Panc1 (cell line): ENCODE data around the gene PPP2R2B. TPM values are rescaled to one million over a fixed set of nuclear protein-coding genes. Genes with fewer than 3 reads are reported as not detected.

Source experiments
- ATAC-seq: fragments of 200-7000 bp; cut with Tn5 transposase; 2 replicates; pipeline ENCODE4 v1.9.1; 2020; ENCODE audit warnings: mild to moderate bottlenecking, moderate library complexity
- BruUV-seq: library from RNA; stranded (reverse); fragments of 400-500 nt; replicated peaks from 2 replicates; lab custom pipeline; 2021; lab: Mats Ljungman, UMichigan
- CTCF ChIA-PET: fragments of 300-600 bp; sonication (Branson Sonifier 250); formaldehyde crosslinking; loops from one replicate; lab custom pipeline; 2022; ENCODE audit warnings: antibody characterized with exemption; lab: Charles Lee
- POLR2A ChIA-PET: fragments of 300-600 bp; sonication (Branson Sonifier 250); formaldehyde crosslinking; loops from one replicate; lab custom pipeline; 2022; ENCODE audit warnings: antibody characterized with exemption; lab: Charles Lee
- DNase-seq: peaks from one replicate; pipeline ENCODE4 v3.0.0-alpha.2; 2010; ENCODE audit warnings: low read depth, low spot score
- H3K27ac ChIP-seq: 2 replicates; pipeline ENCODE4 v1.5.1; 2011; ENCODE audit warnings: mild to moderate bottlenecking, low read length, inconsistent platforms
- H3K27me3 ChIP-seq: fragments of 200-500 bp; sonication (Bioruptor generic); 2 replicates; pipeline ENCODE4 v1.6.0; 2014; ENCODE audit warnings: low read length, inconsistent platforms; ENCODE audit not compliant: control insufficient read depth, insufficient read depth
- H3K36me3 ChIP-seq: fragments of 200-500 bp; sonication (Bioruptor generic); 2 replicates; pipeline ENCODE4 v1.5.1; 2014; ENCODE audit warnings: inconsistent platforms, mild to moderate bottlenecking, low read length, moderate library complexity; ENCODE audit not compliant: control insufficient read depth, insufficient read depth
- H3K4me1 ChIP-seq: 2 replicates; pipeline ENCODE4 v1.5.1; 2011; ENCODE audit warnings: inconsistent platforms, mild to moderate bottlenecking, low read length, moderate library complexity; ENCODE audit not compliant: control insufficient read depth, insufficient read depth
- H3K4me3 ChIP-seq, 2 experiments: 2 replicates each; pipeline ENCODE4 v1.5.1; 2011 to 2012; ENCODE audit warnings: low read depth in 2 of 2, low read length in 2 of 2, mild to moderate bottlenecking in 2 of 2, inconsistent platforms in 1 of 2, moderate library complexity in 1 of 2
- H3K9me3 ChIP-seq: fragments of 200-500 bp; sonication (Bioruptor generic); 2 replicates; pipeline ENCODE4 v1.5.1; 2014; ENCODE audit warnings: low read depth, mild to moderate bottlenecking, inconsistent platforms, low read length, moderate library complexity; ENCODE audit not compliant: control insufficient read depth, insufficient read depth
- CTCF ChIP-seq: fragments of 450-650 bp; IDR thresholded peaks from 2 replicates; pipeline ENCODE4 v1.5.1; 2017; ENCODE audit warnings: mild to moderate bottlenecking
- POLR2AphosphoS5 ChIP-seq: IDR thresholded peaks from 2 replicates; pipeline ENCODE4 v1.6.1; 2012; ENCODE audit warnings: mild to moderate bottlenecking, low read depth, low read length, moderate library complexity
- SIN3A ChIP-seq: IDR thresholded peaks from 2 replicates; pipeline ENCODE4 v1.6.1; 2012; ENCODE audit warnings: low read depth, mild to moderate bottlenecking, low read length, moderate library complexity, borderline replicate concordance; ENCODE audit not compliant: insufficient read depth
- TCF7L2 ChIP-seq: IDR thresholded peaks from 2 replicates; pipeline ENCODE4 v1.6.1; 2011; ENCODE audit warnings: mild to moderate bottlenecking, low read depth, low read length, inconsistent platforms
- in situ Hi-C: cut with HindIII; loops from 2 replicates; pipeline ENCODE4 v1.10.0; 2016; ENCODE audit warnings: low sequenced_read_pairs, low pct_unique_long_range_greater_than_20kb
- intact Hi-C: fragments of 100-400 bp; cut with micrococcal nuclease; formaldehyde crosslinking; loops from one replicate; pipeline ENCODE4 v1.10.0; 2022; ENCODE audit not compliant: unreplicated experiment
- total RNA-seq: library from RNA; stranded (reverse); gene quantifications from one replicate; pipeline ENCODE4 v1.2.1, GENCODE V29; 2021; ENCODE audit not compliant: unreplicated experiment
- TF ChIP-seq, protein P1 (sequence below), 2 experiments: IDR thresholded peaks; 2 replicates each; pipeline ENCODE4 v1.6.1; 2011 to 2012; ENCODE audit warnings: low read depth in 2 of 2, control low read depth in 1 of 2, low read length in 1 of 2, mild to moderate bottlenecking in 1 of 2, moderate library complexity in 1 of 2; ENCODE audit not compliant: insufficient read depth in 1 of 2

Gene PPP2R2B
- total RNA-seq, 1 experiment from 2014 or later, result 8.8 TPM

DNA sequence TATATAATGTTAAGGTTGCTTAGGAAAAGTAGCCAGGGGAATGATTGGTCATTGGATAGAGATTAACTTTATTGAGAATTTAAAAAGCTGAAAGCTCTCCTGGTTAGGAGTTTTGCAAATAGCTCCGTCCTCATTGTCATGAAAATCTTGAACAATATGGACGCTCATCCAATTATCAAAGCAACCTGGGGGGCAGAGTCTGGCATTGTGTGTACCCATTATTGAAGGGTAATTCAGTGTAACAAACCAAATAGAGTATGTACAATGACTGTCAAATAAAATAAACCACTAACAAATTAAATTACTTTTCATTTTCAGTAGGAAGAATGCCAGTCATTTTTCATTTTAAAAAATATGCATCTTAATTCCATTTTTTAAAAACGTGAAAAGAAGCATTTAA lies 218.6 kb downstream of the PPP2R2B start:
- no peak overlapping the region for H3K27ac ChIP-seq
- no peak overlapping the region for H3K4me3 ChIP-seq
- in situ Hi-C loops, result no loop called here
- intact Hi-C loops, result loop anchor here (5.0 kb wide), 1 partner anchor 307 kb away; no protein-coding TSS in a partner anchor
- ChIA-PET POLR2A (no interaction called here), CTCF (no interaction called here)
- no peak for TF ChIP-seq POLR2AphosphoS5
- TF ChIP-seq SIN3A, result no peak
- TF ChIP-seq, protein P1, sequence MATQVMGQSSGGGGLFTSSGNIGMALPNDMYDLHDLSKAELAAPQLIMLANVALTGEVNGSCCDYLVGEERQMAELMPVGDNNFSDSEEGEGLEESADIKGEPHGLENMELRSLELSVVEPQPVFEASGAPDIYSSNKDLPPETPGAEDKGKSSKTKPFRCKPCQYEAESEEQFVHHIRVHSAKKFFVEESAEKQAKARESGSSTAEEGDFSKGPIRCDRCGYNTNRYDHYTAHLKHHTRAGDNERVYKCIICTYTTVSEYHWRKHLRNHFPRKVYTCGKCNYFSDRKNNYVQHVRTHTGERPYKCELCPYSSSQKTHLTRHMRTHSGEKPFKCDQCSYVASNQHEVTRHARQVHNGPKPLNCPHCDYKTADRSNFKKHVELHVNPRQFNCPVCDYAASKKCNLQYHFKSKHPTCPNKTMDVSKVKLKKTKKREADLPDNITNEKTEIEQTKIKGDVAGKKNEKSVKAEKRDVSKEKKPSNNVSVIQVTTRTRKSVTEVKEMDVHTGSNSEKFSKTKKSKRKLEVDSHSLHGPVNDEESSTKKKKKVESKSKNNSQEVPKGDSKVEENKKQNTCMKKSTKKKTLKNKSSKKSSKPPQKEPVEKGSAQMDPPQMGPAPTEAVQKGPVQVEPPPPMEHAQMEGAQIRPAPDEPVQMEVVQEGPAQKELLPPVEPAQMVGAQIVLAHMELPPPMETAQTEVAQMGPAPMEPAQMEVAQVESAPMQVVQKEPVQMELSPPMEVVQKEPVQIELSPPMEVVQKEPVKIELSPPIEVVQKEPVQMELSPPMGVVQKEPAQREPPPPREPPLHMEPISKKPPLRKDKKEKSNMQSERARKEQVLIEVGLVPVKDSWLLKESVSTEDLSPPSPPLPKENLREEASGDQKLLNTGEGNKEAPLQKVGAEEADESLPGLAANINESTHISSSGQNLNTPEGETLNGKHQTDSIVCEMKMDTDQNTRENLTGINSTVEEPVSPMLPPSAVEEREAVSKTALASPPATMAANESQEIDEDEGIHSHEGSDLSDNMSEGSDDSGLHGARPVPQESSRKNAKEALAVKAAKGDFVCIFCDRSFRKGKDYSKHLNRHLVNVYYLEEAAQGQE (IDR thresholded peaks at IDR 0.05; ENCODE audit: insufficient read depth in 1 of 2, low read depth in 2 of 2, low read length in 1 of 2), result no peak
- TF ChIP-seq CTCF, result no peak
- TF ChIP-seq TCF7L2, result no peak
- BruUV-seq, result no TSS peak
- DNase-seq, result no peak
- no peak for ATAC-seq
- no peaks in the 10 kb centered on the region for H3K27me3 ChIP-seq
- H3K4me1 ChIP-seq, result no peaks in the 10 kb centered on the region
- H3K36me3 ChIP-seq, result no peaks in the 10 kb centered on the region
- no peaks in the 10 kb centered on the region for H3K9me3 ChIP-seq

GRCh38 chr5:146656703-146657102 lies 221.9 kb downstream of the PPP2R2B start:
- no TSS peak for BruUV-seq
- Histone ChIP-seq H3K27ac (no peak overlapping the region), H3K9me3 (no peaks in the 10 kb centered on the region), H3K4me1 (no peaks in the 10 kb centered on the region), H3K27me3 (no peaks in the 10 kb centered on the region), H3K36me3 (no peaks in the 10 kb centered on the region), H3K4me3 (no peak overlapping the region)
- ChIA-PET POLR2A (no interaction called here), CTCF (no interaction called here)
- in situ Hi-C loops (no loop called here), intact Hi-C loops (no loop called here)
- TF ChIP-seq CTCF, result no peak
- no peak for TF ChIP-seq POLR2AphosphoS5
- no peak for TF ChIP-seq SIN3A
- no peak for TF ChIP-seq TCF7L2
- TF ChIP-seq, protein P1 (IDR thresholded peaks at IDR 0.05; ENCODE audit: insufficient read depth in 1 of 2, low read depth in 2 of 2, low read length in 1 of 2), result no peak
- DNase-seq, result no peak
- no peak for ATAC-seq
